HepG2 (cell line): Measurements from ENCODE around the gene AMDHD1. TPM values are rescaled to one million over a fixed set of nuclear protein-coding genes. Genes with fewer than 3 reads are reported as not detected.
A peak's percentile ranks its signal among the peaks of the same experiment; 100 is the strongest.

Source experiments
- ASH2L ChIP-seq: fragments of 300-600, 200-600 bp; sonication (generic); IDR thresholded peaks from 2 replicates; pipeline ENCODE4 v1.7.0; 2017; ENCODE audit warnings: low read depth, mild to moderate bottlenecking, moderate library complexity, mixed read lengths, low read length; ENCODE audit not compliant: insufficient read length
- CERS6 ChIP-seq: sonication (generic); formaldehyde crosslinking; IDR thresholded peaks from 2 replicates; pipeline ENCODE4 v1.5.0; 2020; ENCODE audit warnings: missing genetic modification reagents
- CREB1 ChIP-seq, 2 experiments: fragments of 450-650 bp in 1 of 2; IDR thresholded peaks; 2 replicates each; pipeline ENCODE4 v1.6.1; 2016 to 2017; ENCODE audit warnings: control low read depth in 1 of 2, mild to moderate bottlenecking in 1 of 2, missing compliant biosample characterization in 1 of 2, missing genetic modification characterization in 1 of 2
- CREB3 ChIP-seq: sonication (generic); formaldehyde crosslinking; IDR thresholded peaks from 2 replicates; pipeline ENCODE4 v1.5.0; 2020; ENCODE audit warnings: missing genetic modification reagents
- FLYWCH1 ChIP-seq: sonication (generic); formaldehyde crosslinking; IDR thresholded peaks from 2 replicates; pipeline ENCODE4 v1.8.1; 2023; ENCODE audit warnings: mild to moderate bottlenecking, missing genetic modification reagents
- JARID2 ChIP-seq: sonication (generic); formaldehyde crosslinking; IDR thresholded peaks from 2 replicates; pipeline ENCODE4 v1.8.1; 2023; ENCODE audit warnings: missing genetic modification reagents, inconsistent platforms; ENCODE audit not compliant: insufficient replicate concordance
- RCOR2 ChIP-seq: IDR thresholded peaks from 2 replicates; pipeline ENCODE4 v1.6.1; 2016; ENCODE audit warnings: missing biosample characterization, missing genetic modification reagents
- RFX3 ChIP-seq: IDR thresholded peaks from 2 replicates; pipeline ENCODE4 v1.6.1; 2016; ENCODE audit warnings: missing biosample characterization, missing genetic modification reagents
- SCMH1 ChIP-seq: sonication (generic); formaldehyde crosslinking; IDR thresholded peaks from 2 replicates; pipeline ENCODE4 v1.9.0; 2021; ENCODE audit warnings: missing genetic modification reagents, mild to moderate bottlenecking, borderline replicate concordance
- ZBTB10 ChIP-seq: sonication (generic); formaldehyde crosslinking; IDR thresholded peaks from 2 replicates; pipeline ENCODE4 v1.4.0; 2020; ENCODE audit warnings: missing genetic modification reagents, borderline replicate concordance
- ZBTB20 ChIP-seq: sonication (generic); formaldehyde crosslinking; IDR thresholded peaks from 2 replicates; pipeline ENCODE4 v1.8.1; 2023; ENCODE audit warnings: missing genetic modification reagents, low read depth, mild to moderate bottlenecking, borderline replicate concordance
- ZFP82 ChIP-seq: sonication (generic); formaldehyde crosslinking; IDR thresholded peaks from 2 replicates; pipeline ENCODE4 v1.5.1; 2020; ENCODE audit warnings: mild to moderate bottlenecking, missing genetic modification reagents, borderline replicate concordance
- ZNF720 ChIP-seq: sonication (generic); formaldehyde crosslinking; IDR thresholded peaks from 2 replicates; pipeline ENCODE4 v1.4.0; 2020; ENCODE audit warnings: missing genetic modification reagents
- ZNF788 ChIP-seq: sonication (generic); formaldehyde crosslinking; IDR thresholded peaks from 2 replicates; pipeline ENCODE4 v1.5.0; 2020; ENCODE audit warnings: mild to moderate bottlenecking, missing genetic modification reagents, borderline replicate concordance
- ZSCAN22 ChIP-seq: sonication (generic); formaldehyde crosslinking; IDR thresholded peaks from 2 replicates; pipeline ENCODE4 v1.4.0; 2020; ENCODE audit warnings: mild to moderate bottlenecking, missing genetic modification reagents
- polyA plus RNA-seq, 8 experiments: library from polyadenylated mRNA; depleted of rRNA in 3 of 8; stranded (reverse) in 7 of 8; unstranded in 1 of 8; fragments of >200 nt; fragmentation: Illumina TruSeq in 4 of 8; extraction: Trizol in 4 of 8; gene quantifications; 2 replicates each; pipeline versions ENCODE4 v1.2.1 to v1.2.3, GENCODE V29; 2011 to 2016; ENCODE audit warnings: low read depth in 4 of 8, missing spikeins in 1 of 8, mixed read lengths in 1 of 8; ENCODE audit not compliant: insufficient read depth in 1 of 8
- total RNA-seq, 5 experiments: library from RNA; depleted of rRNA; stranded (reverse); fragments of >200 nt; fragmentation: Illumina TruSeq; extraction: Trizol; gene quantifications; 2 replicates each; pipeline ENCODE4 v1.2.3, GENCODE V29; 2016; ENCODE audit warnings: low read depth in 1 of 5
- TF ChIP-seq, protein P1 (sequence below): sonication (generic); formaldehyde crosslinking; IDR thresholded peaks from 2 replicates; pipeline ENCODE4 v1.8.1; 2023; ENCODE audit warnings: missing genetic modification reagents, mild to moderate bottlenecking, borderline replicate concordance
- TF ChIP-seq, protein P2 (sequence below): sonication (generic); formaldehyde crosslinking; IDR thresholded peaks from 2 replicates; pipeline ENCODE4 v1.4.0; 2020; ENCODE audit warnings: missing genetic modification reagents
- TF ChIP-seq, protein P3 (sequence below): sonication (generic); formaldehyde crosslinking; IDR thresholded peaks from 2 replicates; pipeline ENCODE4 v1.8.1; 2023; ENCODE audit warnings: mild to moderate bottlenecking, missing genetic modification reagents, borderline replicate concordance

Gene AMDHD1
- total and polyA plus RNA-seq, 2 of the 13 experiments (the other 11 are each of a cell fraction or from before 2014, with no cell fraction given) = 6.5 to 29.6 TPM

- TF ChIP-seq ZBTB10 (CRISPR knock-in tag) (0 out of 2 replicates have a peak, but pooled peaks have one; percentile 26), FLYWCH1 (no peak), ZSCAN22 (CRISPR knock-in tag) (peak; percentile 8; the same call in 1 of the 2 replicates), CERS6 (CRISPR knock-in tag) (no peak), RFX3 (CRISPR knock-in tag) (no peak), CREB1 (IDR thresholded peaks at IDR 0.05) (no peak), CREB1 (CRISPR knock-in tag; IDR thresholded peaks at IDR 0.05) (no peak), SCMH1 (CRISPR knock-in tag) (no peak), ZNF720 (CRISPR knock-in tag) (no peak), ZBTB20 (CRISPR knock-in tag) (peak; percentile 30; the same call in 1 of the 2 replicates), ZNF788 (CRISPR knock-in tag) (peak; percentile 83), RCOR2 (0 out of 2 replicates have a peak, but pooled peaks have one; percentile 2), CREB3 (CRISPR knock-in tag) (peak; percentile 74; the same call in 1 of the 2 replicates), ASH2L (peak; percentile 51), ZFP82 (no peak), JARID2 (CRISPR knock-in tag) (no peak)
- TF ChIP-seq, protein P1, sequence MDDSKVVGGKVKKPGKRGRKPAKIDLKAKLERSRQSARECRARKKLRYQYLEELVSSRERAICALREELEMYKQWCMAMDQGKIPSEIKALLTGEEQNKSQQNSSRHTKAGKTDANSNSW (CRISPR knock-in tag) = peak; percentile 39; the same call in 1 of the 2 replicates
- TF ChIP-seq, protein P2, sequence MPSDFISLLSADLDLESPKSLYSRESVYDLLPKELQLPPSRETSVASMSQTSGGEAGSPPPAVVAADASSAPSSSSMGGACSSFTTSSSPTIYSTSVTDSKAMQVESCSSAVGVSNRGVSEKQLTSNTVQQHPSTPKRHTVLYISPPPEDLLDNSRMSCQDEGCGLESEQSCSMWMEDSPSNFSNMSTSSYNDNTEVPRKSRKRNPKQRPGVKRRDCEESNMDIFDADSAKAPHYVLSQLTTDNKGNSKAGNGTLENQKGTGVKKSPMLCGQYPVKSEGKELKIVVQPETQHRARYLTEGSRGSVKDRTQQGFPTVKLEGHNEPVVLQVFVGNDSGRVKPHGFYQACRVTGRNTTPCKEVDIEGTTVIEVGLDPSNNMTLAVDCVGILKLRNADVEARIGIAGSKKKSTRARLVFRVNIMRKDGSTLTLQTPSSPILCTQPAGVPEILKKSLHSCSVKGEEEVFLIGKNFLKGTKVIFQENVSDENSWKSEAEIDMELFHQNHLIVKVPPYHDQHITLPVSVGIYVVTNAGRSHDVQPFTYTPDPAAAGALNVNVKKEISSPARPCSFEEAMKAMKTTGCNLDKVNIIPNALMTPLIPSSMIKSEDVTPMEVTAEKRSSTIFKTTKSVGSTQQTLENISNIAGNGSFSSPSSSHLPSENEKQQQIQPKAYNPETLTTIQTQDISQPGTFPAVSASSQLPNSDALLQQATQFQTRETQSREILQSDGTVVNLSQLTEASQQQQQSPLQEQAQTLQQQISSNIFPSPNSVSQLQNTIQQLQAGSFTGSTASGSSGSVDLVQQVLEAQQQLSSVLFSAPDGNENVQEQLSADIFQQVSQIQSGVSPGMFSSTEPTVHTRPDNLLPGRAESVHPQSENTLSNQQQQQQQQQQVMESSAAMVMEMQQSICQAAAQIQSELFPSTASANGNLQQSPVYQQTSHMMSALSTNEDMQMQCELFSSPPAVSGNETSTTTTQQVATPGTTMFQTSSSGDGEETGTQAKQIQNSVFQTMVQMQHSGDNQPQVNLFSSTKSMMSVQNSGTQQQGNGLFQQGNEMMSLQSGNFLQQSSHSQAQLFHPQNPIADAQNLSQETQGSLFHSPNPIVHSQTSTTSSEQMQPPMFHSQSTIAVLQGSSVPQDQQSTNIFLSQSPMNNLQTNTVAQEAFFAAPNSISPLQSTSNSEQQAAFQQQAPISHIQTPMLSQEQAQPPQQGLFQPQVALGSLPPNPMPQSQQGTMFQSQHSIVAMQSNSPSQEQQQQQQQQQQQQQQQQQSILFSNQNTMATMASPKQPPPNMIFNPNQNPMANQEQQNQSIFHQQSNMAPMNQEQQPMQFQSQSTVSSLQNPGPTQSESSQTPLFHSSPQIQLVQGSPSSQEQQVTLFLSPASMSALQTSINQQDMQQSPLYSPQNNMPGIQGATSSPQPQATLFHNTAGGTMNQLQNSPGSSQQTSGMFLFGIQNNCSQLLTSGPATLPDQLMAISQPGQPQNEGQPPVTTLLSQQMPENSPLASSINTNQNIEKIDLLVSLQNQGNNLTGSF (CRISPR knock-in tag) = peak; percentile 60; the same call in 1 of the 2 replicates
- TF ChIP-seq, protein P3, sequence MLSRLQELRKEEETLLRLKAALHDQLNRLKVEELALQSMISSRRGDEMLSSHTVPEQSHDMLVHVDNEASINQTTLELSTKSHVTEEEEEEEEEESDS = no peak
Measured at GRCh38 chr12:95943330-95943842, at the start of gene AMDHD1 (continued).
